HG03558 (cell line): ENCODE measurements around the gene OBSCN.

Experiments used
- ATAC-seq: cut with Tn5 transposase; IDR thresholded peaks from one replicate; pipeline ENCODE4 v1.9.1; 2021; ENCODE audit warnings: moderate number of reproducible peaks; ENCODE audit not compliant: unreplicated experiment; ENCODE audit errors: extremely low read depth

Gene OBSCN

GRCh38 chr1:228407106-228408040 is 199.5 kb downstream of the OBSCN start:
- ATAC-seq = peak; percentile 17

- no peak for ATAC-seq
Observed at GRCh38 chr1:228408041-228408868, 200.4 kb downstream of the OBSCN start.

- ATAC-seq = no peak
Observed at GRCh38 chr1:228408869-228409805, 201.3 kb downstream of the OBSCN start.

- no peak for ATAC-seq
Observed at GRCh38 chr1:228410015-228410414, 202.2 kb downstream of the OBSCN start.

GRCh38 chr1:228410671-228411070 is 202.8 kb downstream of the OBSCN start:
- no peak for ATAC-seq

- ATAC-seq = no peak
Observed at GRCh38 chr1:228411121-228411520, 203.3 kb downstream of the OBSCN start.

GRCh38 chr1:228411548-228412430 is 203.9 kb downstream of the OBSCN start:
- no peak for ATAC-seq

- no peak for ATAC-seq
Observed at GRCh38 chr1:228413241-228414010, 205.6 kb downstream of the OBSCN start.

- no peak for ATAC-seq
Observed at GRCh38 chr1:228414511-228415211, 206.8 kb downstream of the OBSCN start.

- no peak for ATAC-seq
Observed at GRCh38 chr1:228415221-228415620, 207.4 kb downstream of the OBSCN start.

- ATAC-seq = no peak
Observed at GRCh38 chr1:228415853-228416216, 208.0 kb downstream of the OBSCN start.

GRCh38 chr1:228416217-228416933 is 208.5 kb downstream of the OBSCN start, which contains the start of gene TRIM17:
TSS of gene TRIM17 (minus strand) at chr1:228416861. CDS start at chr1:228415072, 1,789 bp downstream.
- ATAC-seq = no peak

- ATAC-seq = no peak
Observed at GRCh38 chr1:228417061-228417460, 209.2 kb downstream of the OBSCN start.

GRCh38 chr1:228417483-228418203 is 209.8 kb downstream of the OBSCN start:
- ATAC-seq = no peak

- no peak for ATAC-seq
Observed at GRCh38 chr1:228420968-228421826, 213.4 kb downstream of the OBSCN start.
